Measurements from ENCODE around the gene APC2. TPM values are rescaled to one million over a fixed set of nuclear protein-coding genes. Genes with fewer than 3 reads are reported as not detected.

Gene APC2
- total RNA-seq, 1 experiment from 2014 or later: 11.9 TPM

DNA sequence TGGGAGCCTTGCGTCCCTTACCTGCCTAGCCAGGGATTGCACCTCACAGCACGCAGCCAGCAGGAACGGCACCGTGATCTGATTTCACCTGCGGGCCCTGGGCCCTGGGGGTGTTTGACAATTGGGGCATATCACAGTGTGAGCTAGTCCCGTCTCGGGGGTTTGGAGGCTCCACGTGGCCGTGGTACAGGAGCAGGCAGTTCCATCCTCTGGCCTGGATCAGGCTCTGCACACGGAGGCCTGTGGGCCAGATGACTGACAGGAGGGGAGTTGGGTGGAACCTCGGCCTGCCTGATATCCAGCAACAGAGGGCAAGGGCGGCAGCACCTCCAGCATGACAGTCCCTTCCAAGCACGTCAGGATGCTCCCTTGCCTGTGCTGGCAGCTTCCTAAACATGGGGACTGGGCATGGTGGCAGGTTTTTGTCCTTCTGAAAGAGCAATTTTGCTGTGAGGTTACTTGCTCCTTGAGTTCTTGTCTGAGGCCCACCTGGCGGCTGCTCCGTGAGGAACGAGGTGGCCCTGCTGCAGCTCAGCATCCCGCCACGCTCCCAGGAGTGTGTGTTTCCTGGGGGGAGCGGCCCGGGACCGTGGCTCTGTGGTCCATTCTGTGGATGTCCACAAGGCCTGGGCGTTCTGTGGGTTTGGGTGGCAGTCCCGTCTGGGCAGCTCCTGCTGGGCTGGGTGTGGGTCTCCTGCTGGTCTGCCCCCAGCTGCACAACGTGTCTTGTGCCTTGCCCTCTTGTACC is 18.0 kb upstream of the APC2 start:
- intact Hi-C loops (cut with micrococcal nuclease; ENCODE audit: unreplicated experiment) (no loop called here), in situ Hi-C loops (cut with HindIII; ENCODE audit: low pct_unique_long_range_greater_than_20kb, low sequenced_read_pairs) (no loop called here)
- Histone ChIP-seq H3K9me3 (ENCODE audit: control insufficient read depth, insufficient read depth, low read depth, low read length) (no peaks in the 10 kb centered on the region), H3K36me3 (ENCODE audit: control insufficient read depth, insufficient read depth, low read length) (no peaks in the 10 kb centered on the region), H3K27me3 (ENCODE audit: control insufficient read depth, insufficient read depth, low read length) (no peaks in the 10 kb centered on the region), H3K27ac (ENCODE audit: low read length) (no peak overlapping the region), H3K4me1 (ENCODE audit: control insufficient read depth, insufficient read depth, low read length) (no peaks in the 10 kb centered on the region), H3K4me3 (ENCODE audit: low read depth in 2 of 2, low read length in 2 of 2) (no peak overlapping the region)
- TF ChIP-seq, protein P1, sequence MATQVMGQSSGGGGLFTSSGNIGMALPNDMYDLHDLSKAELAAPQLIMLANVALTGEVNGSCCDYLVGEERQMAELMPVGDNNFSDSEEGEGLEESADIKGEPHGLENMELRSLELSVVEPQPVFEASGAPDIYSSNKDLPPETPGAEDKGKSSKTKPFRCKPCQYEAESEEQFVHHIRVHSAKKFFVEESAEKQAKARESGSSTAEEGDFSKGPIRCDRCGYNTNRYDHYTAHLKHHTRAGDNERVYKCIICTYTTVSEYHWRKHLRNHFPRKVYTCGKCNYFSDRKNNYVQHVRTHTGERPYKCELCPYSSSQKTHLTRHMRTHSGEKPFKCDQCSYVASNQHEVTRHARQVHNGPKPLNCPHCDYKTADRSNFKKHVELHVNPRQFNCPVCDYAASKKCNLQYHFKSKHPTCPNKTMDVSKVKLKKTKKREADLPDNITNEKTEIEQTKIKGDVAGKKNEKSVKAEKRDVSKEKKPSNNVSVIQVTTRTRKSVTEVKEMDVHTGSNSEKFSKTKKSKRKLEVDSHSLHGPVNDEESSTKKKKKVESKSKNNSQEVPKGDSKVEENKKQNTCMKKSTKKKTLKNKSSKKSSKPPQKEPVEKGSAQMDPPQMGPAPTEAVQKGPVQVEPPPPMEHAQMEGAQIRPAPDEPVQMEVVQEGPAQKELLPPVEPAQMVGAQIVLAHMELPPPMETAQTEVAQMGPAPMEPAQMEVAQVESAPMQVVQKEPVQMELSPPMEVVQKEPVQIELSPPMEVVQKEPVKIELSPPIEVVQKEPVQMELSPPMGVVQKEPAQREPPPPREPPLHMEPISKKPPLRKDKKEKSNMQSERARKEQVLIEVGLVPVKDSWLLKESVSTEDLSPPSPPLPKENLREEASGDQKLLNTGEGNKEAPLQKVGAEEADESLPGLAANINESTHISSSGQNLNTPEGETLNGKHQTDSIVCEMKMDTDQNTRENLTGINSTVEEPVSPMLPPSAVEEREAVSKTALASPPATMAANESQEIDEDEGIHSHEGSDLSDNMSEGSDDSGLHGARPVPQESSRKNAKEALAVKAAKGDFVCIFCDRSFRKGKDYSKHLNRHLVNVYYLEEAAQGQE (IDR thresholded peaks at IDR 0.05; ENCODE audit: insufficient read depth in 1 of 2, low read depth in 2 of 2, low read length in 1 of 2): no peak
- TF ChIP-seq SIN3A (IDR thresholded peaks at IDR 0.05; ENCODE audit: borderline replicate concordance, insufficient read depth, low read depth, low read length): no peak
- no peak for TF ChIP-seq TCF7L2 (IDR thresholded peaks at IDR 0.05; ENCODE audit: low read depth, low read length)
- no peak for TF ChIP-seq POLR2AphosphoS5 (IDR thresholded peaks at IDR 0.05; ENCODE audit: low read depth, low read length)
- TF ChIP-seq, protein P2, sequence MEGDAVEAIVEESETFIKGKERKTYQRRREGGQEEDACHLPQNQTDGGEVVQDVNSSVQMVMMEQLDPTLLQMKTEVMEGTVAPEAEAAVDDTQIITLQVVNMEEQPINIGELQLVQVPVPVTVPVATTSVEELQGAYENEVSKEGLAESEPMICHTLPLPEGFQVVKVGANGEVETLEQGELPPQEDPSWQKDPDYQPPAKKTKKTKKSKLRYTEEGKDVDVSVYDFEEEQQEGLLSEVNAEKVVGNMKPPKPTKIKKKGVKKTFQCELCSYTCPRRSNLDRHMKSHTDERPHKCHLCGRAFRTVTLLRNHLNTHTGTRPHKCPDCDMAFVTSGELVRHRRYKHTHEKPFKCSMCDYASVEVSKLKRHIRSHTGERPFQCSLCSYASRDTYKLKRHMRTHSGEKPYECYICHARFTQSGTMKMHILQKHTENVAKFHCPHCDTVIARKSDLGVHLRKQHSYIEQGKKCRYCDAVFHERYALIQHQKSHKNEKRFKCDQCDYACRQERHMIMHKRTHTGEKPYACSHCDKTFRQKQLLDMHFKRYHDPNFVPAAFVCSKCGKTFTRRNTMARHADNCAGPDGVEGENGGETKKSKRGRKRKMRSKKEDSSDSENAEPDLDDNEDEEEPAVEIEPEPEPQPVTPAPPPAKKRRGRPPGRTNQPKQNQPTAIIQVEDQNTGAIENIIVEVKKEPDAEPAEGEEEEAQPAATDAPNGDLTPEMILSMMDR (IDR thresholded peaks at IDR 0.05): no peak
- DNase-seq (ENCODE audit: low read depth, low spot score) (no peak), ATAC-seq (no peak)
- POLR2A ChIA-PET: no interaction called here
- no TSS peak for BruUV-seq (replicated peaks)
- CTCF ChIA-PET: no interaction called here

- CTCF ChIA-PET: no interaction called here
- POLR2A ChIA-PET: no interaction called here
- Histone ChIP-seq H3K4me3 (ENCODE audit: low read depth in 2 of 2, low read length in 2 of 2) (no peak overlapping the region), H3K36me3 (ENCODE audit: control insufficient read depth, insufficient read depth, low read length) (no peaks in the 10 kb centered on the region), H3K9me3 (ENCODE audit: control insufficient read depth, insufficient read depth, low read depth, low read length) (no peaks in the 10 kb centered on the region), H3K4me1 (ENCODE audit: control insufficient read depth, insufficient read depth, low read length) (0 out of 2 replicates have a peak, but pooled peaks cover under 1% of the 10 kb centered on the region), H3K27ac (ENCODE audit: low read length) (no peak overlapping the region), H3K27me3 (ENCODE audit: control insufficient read depth, insufficient read depth, low read length) (no peaks in the 10 kb centered on the region)
- DNase-seq (ENCODE audit: low read depth, low spot score) (no peak), ATAC-seq (no peak)
- BruUV-seq (replicated peaks): no TSS peak
- intact Hi-C loops (cut with micrococcal nuclease; ENCODE audit: unreplicated experiment): no loop called here
- in situ Hi-C loops (cut with HindIII; ENCODE audit: low pct_unique_long_range_greater_than_20kb, low sequenced_read_pairs): no loop called here
- TF ChIP-seq POLR2AphosphoS5 (IDR thresholded peaks at IDR 0.05; ENCODE audit: low read depth, low read length): no peak
- TF ChIP-seq, protein P2 (IDR thresholded peaks at IDR 0.05): no peak
- no peak for TF ChIP-seq TCF7L2 (IDR thresholded peaks at IDR 0.05; ENCODE audit: low read depth, low read length)
- TF ChIP-seq, protein P1 (IDR thresholded peaks at IDR 0.05; ENCODE audit: insufficient read depth in 1 of 2, low read depth in 2 of 2, low read length in 1 of 2): no peak
- TF ChIP-seq SIN3A (IDR thresholded peaks at IDR 0.05; ENCODE audit: borderline replicate concordance, insufficient read depth, low read depth, low read length): no peak
These were observed 17.4 kb upstream of the APC2 start for GRCh38 chr19:1432507-1432887.

All from Panc1 (cell line).